ENCODE results near the gene MAN1C1.
"Not testable (repeated sequence)": the region's sequence is repeated elsewhere in the genome, so short reads cannot be mapped to it uniquely, and the experiment has no call there.

The MAN1C1 gene

DNA sequence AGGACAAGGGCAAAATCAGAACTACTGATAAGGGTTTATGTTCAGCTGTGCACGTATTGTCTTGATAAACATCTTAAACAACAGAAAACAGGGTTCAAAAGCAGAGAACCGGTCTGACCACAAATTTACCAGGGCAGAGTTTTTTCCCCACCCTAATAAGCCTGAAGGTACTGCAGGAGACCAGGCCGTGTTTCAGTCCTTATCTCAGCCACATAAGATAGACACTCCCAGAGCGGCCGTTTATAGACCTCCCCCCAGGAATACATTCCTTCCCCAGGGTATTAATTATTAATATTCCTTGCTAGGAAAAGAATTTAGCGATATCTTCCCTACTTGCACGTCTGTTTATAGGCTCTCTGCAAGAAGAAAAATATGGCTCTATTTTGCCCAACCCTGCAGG is 19.6 kb downstream of the MAN1C1 start:
- FAIRE-seq = not testable (repeated sequence)

DNA sequence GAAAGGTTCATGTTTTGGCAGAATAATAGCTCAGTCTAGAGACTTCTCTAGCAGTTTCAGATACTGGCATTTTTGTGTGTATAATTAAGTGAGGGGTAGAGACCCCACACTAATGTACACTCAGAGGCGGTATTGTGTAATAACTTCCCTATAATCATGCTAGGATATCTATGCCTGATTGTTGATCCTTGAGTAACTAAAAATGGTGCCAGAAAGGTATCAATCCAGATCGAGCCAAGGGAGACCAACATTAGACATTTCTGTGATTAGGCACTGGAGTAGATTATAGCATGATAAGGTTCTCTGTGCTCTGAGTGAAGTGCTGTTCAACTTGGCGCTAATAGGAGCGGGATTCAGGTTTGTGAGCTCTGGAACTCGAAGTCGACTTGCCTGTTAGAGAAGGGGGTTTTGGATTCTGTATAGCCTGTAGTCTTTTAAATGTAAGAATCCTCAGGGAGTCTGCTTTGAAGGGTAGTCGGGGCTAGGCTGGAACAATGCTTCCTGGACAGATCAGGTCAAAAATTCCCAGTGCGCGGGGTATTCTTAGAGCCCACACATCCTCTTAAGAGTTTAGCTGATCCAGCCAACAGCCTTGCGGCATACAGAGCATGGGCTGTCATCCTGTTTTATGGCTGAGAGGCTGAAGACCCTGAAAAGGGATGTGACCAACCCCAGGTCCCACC is 24.2 kb downstream of the MAN1C1 start:
- FAIRE-seq = no peak

DNA sequence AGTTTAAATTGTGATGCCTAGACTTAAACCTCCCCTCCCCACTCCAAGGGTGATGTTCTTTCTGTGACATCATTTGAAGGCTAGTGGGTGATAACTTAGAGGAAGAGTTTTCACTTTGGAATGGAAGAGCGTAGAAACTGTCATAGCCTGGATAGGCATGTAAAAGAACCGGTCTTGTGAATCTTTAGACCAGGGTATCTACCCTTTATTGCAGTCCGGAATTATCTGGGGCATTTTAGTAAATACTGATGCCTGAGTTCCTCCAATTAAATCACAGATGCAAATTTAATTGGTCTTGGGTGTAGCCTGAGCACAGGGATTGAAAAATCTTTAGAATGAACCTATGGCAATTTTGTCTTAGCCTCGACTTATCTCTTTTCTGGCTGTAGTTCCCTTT is 24.7 kb downstream of the MAN1C1 start:
- FAIRE-seq = no peak

DNA sequence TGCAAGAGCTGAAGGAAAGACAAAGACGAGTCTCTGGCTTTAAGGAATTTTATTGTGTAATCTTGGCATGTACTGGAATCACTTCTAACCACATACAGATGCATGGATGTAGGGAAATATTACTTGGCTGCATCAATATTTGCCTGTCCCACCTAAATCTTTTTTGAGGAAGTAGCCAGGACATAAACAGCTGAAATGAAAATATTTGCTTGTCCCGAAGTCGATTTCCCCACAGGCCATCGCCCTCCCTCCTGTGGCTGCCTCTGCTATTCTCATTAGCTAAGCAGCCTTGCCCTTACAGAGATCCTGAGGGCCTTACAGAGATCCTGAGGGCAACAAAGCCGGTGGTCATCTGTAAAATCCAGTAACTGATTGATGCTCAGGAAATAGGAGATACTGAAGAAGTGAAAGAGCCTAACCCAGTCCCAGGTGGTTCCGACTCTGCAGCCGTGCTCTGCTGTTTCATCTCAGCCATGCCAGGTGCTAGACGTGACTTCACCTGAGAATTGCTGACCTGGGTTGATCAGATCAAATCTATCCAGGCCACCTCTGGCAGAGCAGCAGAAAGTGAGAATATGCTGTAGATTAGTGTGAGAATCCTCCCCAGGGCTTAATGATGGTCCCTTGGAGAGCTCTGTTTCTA is 25.5 kb downstream of the MAN1C1 start:
- FAIRE-seq = no peak

DNA sequence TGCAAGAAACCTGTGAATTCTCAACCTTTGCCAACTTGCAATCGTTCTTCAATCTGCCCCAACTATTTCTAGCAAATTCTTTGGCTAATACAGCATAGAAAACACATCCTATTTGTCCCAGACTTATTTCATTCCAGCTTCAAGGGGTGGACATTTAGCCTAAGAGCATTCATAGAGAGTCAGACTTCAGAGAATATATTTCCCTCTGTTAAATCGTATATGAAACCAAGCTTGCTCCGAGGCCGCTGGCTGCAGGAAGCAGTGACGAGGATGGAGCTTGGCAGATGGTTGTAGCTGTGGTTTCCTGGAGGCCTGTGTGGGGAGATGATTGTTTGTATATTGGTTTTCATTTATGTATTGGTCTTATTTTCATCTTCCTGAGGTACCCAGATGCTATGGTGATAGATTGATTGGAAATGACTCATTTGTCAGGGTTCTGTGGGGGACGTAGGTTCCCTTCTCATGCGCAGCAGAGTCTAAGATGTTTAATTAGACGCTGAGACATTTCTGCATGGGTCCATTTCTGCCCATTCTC is 26.1 kb downstream of the MAN1C1 start:
- FAIRE-seq = no peak

DNA sequence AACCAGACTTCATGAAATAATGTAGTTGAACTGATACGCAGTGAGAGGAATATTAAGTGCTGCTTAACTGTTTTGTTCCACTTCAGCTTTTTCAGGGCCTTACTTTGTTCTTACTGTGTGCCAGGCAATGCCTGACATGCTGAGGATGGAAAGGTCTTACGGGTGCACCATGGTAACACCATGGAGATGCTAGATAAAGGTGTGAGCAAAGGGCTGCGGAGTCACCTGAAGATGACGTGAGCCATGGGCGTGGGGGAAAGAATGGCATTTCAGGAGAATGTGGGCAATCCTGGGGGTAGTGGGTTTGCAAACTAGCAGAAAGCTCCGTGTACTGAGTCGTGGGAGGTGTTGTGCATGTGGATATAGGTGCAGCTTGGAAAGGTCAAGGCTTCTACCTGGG is 27.3 kb downstream of the MAN1C1 start:
- FAIRE-seq = no peak

DNA sequence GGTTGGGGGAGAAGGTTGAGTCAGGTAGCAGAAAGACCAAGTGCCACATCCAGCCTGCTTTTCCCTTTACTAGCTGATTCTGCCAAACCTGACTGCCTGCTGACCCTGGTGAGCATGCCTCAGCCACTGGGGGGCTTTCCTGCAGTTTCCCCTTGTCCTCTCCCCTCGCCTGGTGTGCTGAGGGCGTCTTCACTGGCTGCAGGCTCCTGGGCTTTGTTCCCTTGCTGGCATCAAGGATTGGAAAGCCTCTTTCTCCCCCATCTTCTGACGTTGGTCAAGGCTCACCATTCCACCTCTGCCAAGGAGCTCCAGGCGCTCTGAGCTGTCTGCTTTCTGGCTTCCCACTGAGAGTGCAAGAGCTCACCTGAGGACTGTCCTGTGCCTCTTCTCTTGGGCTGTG is 28.4 kb downstream of the MAN1C1 start:
- FAIRE-seq = no peak

DNA sequence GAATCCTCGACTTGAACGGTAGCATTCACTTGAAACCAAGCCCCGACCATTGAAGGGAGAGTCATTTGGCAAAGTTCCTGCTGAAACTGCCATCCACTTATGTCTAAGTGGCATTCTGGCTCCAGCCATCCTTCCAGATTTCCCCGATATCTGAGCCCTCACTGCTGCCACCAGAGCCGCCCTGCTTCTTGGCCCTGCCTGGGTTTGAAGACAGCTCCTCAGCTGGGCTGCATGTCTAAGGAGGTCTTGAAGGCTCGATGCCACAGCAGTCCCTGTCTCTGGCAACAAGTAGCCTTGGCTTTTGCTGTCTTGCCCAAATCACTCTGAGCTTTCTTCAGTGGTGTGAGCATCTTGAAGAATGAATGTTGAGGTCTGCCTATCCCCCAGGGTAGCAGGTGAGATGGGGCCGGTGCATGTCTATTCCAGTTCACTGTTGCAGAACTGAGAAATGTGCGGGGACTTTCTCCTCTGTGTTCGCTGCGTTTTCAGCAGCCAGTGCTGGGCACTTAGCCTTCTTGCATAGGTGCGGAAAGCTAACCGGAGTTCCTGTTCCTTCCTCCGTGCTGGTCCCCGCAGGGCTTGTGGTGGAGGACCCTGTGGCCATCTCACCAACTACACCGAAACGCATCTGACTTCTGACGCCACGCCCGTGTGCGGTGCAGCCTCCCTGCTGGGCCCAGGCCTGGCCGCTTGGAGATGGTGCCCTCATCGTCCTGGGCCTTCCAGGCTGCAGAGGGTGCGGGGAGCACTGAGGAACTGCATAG is 29.2 kb downstream of the MAN1C1 start:
- FAIRE-seq = no peak

DNA sequence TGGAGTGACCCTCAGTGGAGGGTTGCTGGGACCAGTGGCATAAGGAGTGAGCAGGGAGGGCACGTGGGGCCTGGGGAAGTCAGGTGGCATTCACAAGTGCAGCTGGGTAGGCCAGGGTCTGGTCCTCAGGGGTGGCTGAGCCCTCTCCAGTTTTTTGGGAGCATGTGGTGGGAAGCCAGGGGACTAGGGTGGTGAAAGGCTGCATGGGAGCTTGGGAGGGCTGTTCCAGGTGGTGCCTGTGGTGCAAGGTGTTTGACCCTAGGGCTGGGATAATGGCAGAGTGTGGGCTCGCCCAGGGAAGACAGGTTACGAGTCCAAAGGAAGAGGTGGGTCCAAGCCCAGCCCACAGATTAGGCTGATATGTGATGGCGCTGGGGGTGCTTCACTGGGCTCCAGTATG is 30.5 kb downstream of the MAN1C1 start:
- no peak for FAIRE-seq

DNA sequence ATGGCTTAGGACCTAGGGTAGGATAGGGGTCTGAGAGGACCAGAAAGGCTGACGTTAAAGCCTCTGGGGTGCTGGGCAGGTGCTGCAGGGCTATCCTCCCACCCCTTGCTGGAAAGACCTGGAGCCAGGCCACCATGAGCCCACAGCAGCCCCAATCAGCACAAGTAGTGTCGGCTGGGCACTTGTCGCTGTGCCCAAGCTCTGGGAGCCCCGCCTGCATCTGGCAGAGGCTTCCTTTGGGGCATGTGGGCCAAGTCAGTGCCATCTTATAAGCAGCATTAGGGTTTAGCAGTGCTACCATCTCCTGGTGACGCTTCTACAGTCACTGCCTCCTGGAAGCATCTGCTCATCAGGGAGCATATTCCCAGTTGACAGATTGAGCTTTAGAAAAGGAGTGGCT is 31.3 kb downstream of the MAN1C1 start:
- no peak for FAIRE-seq

DNA sequence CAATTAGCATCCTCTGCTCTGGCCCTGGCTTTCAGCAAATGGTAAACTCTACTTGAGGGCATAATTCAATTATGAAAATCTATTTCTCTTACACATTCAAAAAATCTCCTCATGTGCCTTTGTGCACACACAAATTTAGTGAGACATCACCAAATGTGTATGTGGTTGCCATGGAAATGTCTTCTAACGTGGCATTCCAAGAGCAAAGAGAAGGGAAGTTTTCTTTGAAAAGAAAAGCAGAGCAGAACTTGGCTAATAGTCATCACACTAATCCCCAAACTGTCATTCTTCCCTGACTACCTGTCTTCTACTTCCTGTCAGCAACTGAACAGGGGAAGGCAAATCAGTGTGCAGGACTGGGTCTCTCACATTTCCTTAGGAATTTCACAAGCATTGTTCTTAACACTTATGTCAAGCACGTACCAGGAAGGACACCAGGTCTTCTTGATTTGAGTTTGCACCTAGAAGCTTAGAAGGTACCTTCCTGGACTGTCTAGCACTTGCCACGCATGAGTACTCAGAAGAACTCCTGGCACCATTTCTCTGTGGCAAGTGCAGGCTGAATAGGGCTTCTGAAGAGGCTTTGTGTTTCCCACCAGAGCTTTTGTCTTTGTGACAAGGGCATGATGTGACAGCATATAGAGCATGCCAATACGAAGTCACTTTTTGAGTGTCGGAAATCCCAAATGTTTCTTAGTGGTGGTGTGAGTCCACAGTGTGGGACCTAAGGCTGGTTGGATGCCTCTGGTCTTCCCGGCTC is 32.3 kb downstream of the MAN1C1 start:
- FAIRE-seq = no peak

DNA sequence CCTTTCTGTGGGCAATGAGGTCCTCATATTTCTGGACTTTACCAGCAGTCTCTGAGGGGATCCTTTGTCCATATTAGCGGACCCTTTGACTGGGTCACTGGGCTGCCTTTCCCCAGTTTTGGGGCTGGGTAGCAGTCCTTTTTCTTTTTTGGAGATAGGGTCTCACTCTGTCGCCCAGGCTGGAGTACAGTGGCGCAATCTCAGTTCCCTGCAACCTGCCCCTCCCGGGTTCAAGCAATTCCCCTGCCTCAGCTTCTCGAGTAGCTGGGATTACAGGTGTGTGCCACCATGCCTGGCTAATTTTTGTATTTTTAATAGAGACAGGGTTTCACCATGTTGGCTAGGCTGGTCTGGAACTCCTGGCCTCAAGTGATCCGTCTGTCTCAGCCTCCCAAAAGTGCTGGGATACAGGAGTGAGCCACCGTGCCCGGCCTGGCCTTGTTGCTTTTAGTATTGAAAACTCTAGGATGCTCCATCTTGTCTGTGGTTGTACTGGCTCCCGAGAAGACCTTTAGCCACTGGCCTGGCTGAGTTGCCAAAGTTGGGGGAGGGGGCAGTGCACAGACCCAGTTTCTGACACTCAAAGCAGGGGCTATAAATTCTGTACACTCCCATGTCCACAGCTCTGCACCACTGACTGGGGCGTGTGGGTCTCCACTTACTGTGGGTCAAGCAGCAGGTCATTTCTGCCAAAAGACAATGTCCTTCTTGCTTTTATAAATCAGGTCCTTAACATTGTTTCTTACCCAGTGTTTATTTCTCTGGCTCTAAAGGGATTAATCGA is 33.1 kb downstream of the MAN1C1 start:
- no peak for FAIRE-seq

DNA sequence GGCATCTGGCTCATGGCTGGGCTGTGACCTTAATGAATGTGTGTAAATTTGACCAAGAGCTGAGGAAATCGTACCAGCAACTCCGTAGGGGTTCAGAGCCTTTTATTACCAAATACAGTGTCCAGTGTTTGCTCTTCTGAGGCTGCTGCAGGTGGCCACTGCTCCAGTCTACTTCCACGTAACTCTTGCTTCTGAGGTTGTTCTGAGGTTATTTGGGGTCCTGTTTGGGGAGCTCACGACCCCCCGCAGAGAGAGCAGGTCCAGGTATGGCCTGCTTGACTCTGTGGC is 33.6 kb downstream of the MAN1C1 start:
- FAIRE-seq = no peak

DNA sequence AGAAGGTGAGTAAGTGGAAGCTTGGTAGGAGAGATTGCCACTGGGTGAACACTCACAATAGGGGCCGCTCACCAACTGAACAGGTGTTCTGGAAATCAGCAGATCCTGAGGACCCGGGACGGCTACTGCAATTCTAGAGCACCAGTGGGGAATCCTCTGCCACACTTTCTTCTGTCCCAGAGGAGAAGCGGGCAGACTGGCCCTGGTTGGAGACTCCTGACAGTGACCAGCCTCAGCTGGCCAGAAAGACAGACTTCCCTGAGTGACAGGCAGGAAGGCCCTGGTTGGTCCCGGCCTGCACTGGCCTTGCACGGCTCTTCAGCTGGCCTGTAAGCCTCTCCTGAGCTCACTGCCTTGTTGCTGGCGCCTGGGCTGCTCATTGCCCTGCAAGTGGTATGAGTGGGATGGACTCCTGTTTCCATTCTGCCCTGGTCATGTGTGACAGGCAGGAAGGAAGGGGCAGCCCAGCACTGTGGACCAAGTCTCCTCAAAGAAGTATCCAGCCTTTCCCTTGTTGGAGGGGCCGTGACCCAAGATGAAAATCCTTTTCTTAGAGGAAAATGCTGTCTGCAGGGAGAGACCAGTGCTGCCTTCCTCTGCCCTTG is 34.5 kb downstream of the MAN1C1 start:
- FAIRE-seq = no peak

DNA sequence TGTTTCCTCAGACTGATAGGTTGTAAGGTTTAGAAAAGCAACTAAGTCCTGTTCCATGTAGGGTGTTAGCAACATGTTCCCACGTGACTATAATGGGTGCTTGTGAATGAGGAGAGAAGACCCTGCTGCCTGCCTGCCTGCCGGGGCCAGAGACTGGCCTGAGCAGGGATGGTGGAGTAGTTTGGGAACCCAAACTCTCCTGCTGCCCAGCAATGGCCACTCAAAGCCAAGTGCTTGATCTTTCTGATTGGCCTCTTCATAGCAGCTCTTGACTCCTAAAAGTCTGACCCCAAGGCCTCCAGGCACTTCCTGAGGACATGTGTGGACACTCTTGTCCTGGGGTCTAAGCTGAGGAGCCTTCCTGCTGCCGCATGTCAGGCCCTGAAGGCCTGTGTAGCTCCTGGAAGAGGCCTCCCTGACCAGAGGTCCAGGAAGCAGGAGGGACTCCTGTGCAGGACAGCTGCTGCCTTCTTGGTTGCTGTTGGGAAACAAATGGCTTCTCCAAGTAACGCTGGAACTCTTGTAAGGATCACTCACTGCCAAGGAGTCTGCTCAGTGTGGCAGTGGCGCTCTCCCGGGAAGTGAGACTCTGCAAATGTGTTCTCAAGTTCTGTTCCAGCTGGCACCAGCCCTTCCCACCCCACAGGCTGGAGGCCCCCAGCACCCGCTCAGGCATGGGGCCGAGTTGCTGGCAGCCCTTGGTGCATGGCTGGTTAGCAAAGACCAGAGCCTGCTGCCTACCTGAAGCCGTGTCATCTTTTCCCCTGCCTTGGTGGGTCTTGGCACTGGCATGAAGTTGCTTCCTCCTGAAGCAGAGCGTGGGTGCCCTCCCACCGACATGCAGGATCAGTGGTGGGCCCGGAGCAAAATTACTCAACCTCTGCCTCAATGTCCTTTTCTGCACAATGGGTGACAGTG is 35.5 kb downstream of the MAN1C1 start:
- no peak for FAIRE-seq

DNA sequence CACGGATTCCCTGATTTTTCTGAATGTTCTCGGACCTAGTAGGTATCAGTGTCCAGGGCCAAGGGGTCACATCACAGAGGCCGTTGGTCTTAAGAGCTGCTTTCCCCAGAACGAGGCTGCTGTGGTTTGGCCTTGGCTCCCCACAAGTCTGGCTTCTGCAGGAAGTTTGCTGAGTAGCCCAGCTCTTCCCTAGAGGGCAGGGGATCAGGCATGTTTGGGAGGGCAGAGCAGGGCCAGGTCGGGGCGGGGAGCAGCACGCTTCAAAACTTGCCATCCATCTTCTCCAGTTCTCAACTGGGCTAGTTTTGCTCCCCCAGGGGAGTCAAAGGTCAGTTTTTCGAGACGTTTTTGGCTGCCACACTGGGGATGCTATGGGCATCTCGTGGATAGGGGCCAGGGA is 37.0 kb downstream of the MAN1C1 start:
- no peak for FAIRE-seq

DNA sequence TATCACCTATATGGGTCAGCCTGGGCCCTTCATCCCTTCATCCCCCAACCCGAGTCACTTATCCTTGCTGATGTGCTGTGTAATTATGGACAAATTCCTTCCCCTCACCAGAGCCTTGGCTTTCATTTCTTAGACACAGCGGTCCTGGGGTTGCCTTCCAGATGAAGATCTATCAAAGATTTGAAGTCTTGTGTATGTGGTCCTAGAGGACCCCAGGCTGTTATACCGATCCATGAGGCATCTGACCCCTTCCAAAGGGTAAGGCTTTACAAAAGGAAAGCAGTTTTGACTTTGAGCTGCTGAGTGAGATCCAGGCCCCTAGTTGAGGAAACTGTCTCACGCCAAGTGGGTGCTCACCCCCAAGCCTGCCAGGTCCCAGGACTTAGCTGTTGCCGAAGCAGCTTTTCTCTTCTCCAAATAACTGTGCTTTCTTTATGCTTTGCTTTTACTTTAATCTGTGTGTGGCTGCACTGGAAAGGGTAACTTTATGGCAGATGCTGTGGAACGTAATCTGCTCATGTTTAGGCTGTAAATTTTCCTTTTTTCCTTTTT is 37.6 kb downstream of the MAN1C1 start:
- no peak for FAIRE-seq

DNA sequence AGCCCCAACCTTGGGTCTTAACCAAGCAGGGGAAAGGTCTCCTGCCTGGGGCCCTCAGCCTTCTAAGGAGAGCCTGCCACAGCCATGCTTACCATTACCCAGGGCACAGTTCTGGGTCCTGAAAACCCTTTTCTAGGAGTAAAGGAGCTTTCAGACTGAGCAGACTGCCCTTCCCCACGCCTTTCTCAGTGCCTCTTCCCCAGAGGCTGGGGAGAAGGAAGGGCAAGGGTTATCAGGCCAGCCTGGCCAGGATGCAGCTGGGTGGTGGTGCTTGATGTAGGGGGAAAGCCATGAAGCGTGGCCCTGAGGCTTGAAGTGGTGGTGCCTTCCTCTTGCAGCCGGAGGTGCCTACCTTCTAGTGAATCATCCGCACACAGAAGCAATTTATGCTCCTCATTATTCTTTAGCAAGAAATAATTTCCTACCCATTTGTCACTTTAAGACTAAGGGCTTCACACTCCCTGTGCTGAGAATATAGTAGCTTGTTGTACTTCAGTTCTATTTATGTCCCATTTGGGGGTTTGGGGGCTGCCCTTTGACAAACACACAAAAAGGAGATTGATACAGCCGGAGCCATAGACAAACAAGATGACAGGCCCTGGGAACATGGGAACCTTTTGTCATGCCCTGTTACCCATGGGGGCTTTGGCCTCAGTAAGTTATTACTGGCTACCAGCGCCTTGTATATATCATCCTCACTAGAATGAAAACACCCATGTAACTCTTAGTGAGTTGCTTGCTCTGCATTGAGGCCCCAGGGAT is 40.7 kb downstream of the MAN1C1 start:
- FAIRE-seq = no peak

DNA sequence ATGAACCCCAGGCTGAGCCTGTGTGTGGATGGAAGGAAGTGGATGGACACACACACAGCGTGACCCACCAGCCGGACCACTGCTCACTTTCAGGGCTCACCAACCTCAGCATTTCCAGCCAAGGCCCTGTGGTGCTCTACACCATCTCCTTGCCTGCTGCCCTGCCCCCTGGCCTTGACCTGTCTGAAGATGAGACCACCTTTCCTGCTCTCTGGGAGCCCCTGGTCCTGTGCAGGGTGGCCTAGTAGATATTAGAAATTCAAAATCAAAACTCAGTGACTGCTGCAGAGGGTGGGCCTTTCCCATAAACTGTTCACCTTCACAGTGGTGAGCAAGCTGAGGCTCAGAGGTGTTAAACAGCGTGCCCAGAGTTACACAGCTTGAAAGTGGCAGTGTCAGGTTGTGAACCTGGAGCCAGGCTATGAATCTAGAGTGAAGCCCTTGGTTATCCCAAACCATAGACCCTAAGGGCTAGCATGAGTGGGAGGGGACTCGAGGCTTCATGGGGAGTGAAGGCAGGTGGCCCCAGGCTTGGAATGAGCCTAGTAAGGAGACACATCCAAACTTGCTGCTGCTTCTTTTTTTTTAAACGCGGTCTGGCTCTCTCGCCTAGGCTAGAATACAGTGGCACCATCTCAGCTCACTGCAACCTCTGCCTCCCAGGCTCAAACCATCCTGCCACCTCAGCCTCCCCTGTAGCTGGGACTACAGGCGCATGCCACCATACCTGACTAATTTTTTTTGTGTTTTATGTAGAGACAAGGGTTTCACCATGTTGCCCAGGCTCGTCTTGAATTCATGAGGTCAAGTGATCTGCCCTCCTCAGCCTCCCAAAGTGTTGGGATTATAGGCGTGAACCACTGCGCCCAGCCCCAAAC is 41.5 kb downstream of the MAN1C1 start:
- no peak for FAIRE-seq

All from G401.6 (cell line).